Transverse colon (tissue), 4 donors: ENCODE data around the gene NEK3. TPM values are rescaled to one million over a fixed set of nuclear protein-coding genes. Genes with fewer than 3 reads are reported as not detected.
"Not testable (repeated sequence)": the region's sequence is repeated elsewhere in the genome, so short reads cannot be mapped to it uniquely, and the experiment has no call there.

Experiments
- DNase-seq: peaks from one replicate; pipeline ENCODE4 v3.0.0-alpha.2; 2019
- H3K27ac ChIP-seq, 4 donors: fragments of 200-600 bp; sonication (generic); 2 replicates each; pipeline ENCODE4 v1.5.1; 2016 to 2018; ENCODE audit warnings: inconsistent platforms in 4 of 4
- H3K27me3 ChIP-seq: fragments of 200-600 bp; sonication (generic); 2 replicates; pipeline ENCODE4 v1.5.1; 2017; ENCODE audit warnings: inconsistent platforms
- H3K36me3 ChIP-seq, 4 donors: fragments of 200-600 bp; sonication (generic); 2 replicates each; pipeline ENCODE4 v1.5.1; 2017 to 2019; ENCODE audit warnings: inconsistent platforms in 4 of 4
- H3K4me1 ChIP-seq, 4 donors: fragments of 200-600 bp; sonication (generic); 2 replicates each; pipeline ENCODE4 v1.5.1; 2017 to 2020; ENCODE audit warnings: inconsistent platforms in 4 of 4
- H3K4me3 ChIP-seq, 4 donors: fragments of 200-600 bp; sonication (generic); 1 replicate in 1 of 4; 2 replicates in 3 of 4; pipeline versions ENCODE4 v1.5.1 to v1.6.1; 2017 to 2019; ENCODE audit warnings: inconsistent platforms in 4 of 4
- H3K9me3 ChIP-seq, 2 donors: fragments of 200-600 bp; sonication (generic); 2 replicates each; pipeline ENCODE4 v1.5.1; 2017 to 2019; ENCODE audit warnings: inconsistent platforms in 2 of 2
- EP300 ChIP-seq: sonication (generic); formaldehyde crosslinking; IDR thresholded peaks from one replicate; pipeline ENCODE4 v1.6.1; 2017; ENCODE audit warnings: antibody characterized with exemption, low read depth
- POLR2A ChIP-seq: fragments of 450-650 bp; IDR thresholded peaks from one replicate; pipeline ENCODE4 v1.6.1; 2016; ENCODE audit warnings: antibody characterized with exemption, mild to moderate bottlenecking, moderate library complexity
- POLR2AphosphoS5 ChIP-seq, 3 donors: sonication (generic); formaldehyde crosslinking; IDR thresholded peaks; one replicate each; pipeline ENCODE4 v1.6.1; 2016; ENCODE audit warnings: antibody characterized with exemption in 3 of 3
- WGBS, 2 donors: methylation state at CpG; one replicate each; pipeline ENCODE4 v1.1.5; 2018; ENCODE audit warnings: low coverage in 1 of 2; 5-methylcytosine and 5-hydroxymethylcytosine counted together
- in situ Hi-C, 4 donors: fragments of 200-750 bp; cut with MboI; loops; one replicate each; pipeline versions ENCODE4 v1.15.0 to v1.15.1; 2017; ENCODE audit warnings: low sequenced_read_pairs in 3 of 4, low pct_ligation_motif_present in 1 of 4, low pct_unique_long_range_greater_than_20kb in 1 of 4
- intact Hi-C: fragments of 100-400 bp; cut with DNase I; formaldehyde crosslinking; loops from one replicate; pipeline ENCODE4 v1.15.1; 2023; ENCODE audit warnings: low total_unique reads
- total RNA-seq, 4 donors: library from RNA; depleted of rRNA; stranded (reverse); fragments of >200 nt; gene quantifications; one replicate each; pipeline ENCODE4 v1.1.0, GENCODE V29; 2016
- TF ChIP-seq, protein P1 (sequence below), 5 experiments: fragments of 200-600 bp in 3 of 5; fragments of 450-650 bp in 2 of 5; sonication (generic) in 3 of 5; IDR thresholded peaks; 1 replicate in 2 of 5; 2 replicates in 3 of 5; pipeline ENCODE4 v1.5.1; 2016 to 2017; ENCODE audit warnings: antibody characterized with exemption in 5 of 5, inconsistent platforms in 3 of 5, mild to moderate bottlenecking in 2 of 5, moderate library complexity in 1 of 5

NEK3 gene
- total RNA-seq, 4 donors from 2014 or later: 20.9 to 52.1 (median 25.7) TPM

DNA sequence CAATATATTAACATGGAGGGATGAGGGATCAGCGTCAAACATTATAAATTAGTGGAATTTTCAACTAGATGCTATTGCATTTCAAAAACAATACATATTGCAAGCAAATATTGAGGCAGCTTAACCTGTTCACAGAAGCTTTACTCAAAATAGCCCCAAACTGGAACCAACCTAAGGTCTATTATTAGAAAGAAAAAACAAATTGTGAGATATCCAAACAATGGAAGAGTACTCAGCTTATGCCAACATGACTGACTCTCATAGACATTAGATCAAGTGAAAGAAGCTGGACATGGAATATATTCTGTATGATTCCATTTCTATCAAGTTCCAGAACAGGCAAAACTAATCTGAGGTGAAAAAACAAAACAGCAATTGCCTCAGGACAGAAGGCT lies 27.6 kb upstream of the NEK3 start:
- TF ChIP-seq, protein P1, sequence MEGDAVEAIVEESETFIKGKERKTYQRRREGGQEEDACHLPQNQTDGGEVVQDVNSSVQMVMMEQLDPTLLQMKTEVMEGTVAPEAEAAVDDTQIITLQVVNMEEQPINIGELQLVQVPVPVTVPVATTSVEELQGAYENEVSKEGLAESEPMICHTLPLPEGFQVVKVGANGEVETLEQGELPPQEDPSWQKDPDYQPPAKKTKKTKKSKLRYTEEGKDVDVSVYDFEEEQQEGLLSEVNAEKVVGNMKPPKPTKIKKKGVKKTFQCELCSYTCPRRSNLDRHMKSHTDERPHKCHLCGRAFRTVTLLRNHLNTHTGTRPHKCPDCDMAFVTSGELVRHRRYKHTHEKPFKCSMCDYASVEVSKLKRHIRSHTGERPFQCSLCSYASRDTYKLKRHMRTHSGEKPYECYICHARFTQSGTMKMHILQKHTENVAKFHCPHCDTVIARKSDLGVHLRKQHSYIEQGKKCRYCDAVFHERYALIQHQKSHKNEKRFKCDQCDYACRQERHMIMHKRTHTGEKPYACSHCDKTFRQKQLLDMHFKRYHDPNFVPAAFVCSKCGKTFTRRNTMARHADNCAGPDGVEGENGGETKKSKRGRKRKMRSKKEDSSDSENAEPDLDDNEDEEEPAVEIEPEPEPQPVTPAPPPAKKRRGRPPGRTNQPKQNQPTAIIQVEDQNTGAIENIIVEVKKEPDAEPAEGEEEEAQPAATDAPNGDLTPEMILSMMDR (IDR thresholded peaks at IDR 0.05): no peak
- no peak for TF ChIP-seq POLR2A
- no peak for TF ChIP-seq EP300
- no peak for TF ChIP-seq POLR2AphosphoS5 (IDR thresholded peaks at IDR 0.05)
- intact Hi-C loops (no loop called here), in situ Hi-C loops (loop anchor here in 3 of 4 donors (25.0 kb wide), 2 partner anchors 250 to 275 kb away; partner anchors contain the start of genes CKAP2 (in 1 of the 3) and VPS36 (in 1 of the 3))
- peaks cover 0 to 19% (median 3%) of the 10 kb centered on the region in 4 donors for H3K36me3 ChIP-seq
- H3K27me3 ChIP-seq: no peaks in the 10 kb centered on the region
- H3K27ac ChIP-seq: no peak overlapping the region
- DNase-seq: no peak
- H3K4me3 ChIP-seq: no peak overlapping the region
- 93 to 94% methylated on average over 1 of the region's 1 CpG for WGBS, 2 donors
- no peaks in the 10 kb centered on the region for H3K9me3 ChIP-seq
- peaks cover 0 to 5% (median 3%) of the 10 kb centered on the region in 4 donors for H3K4me1 ChIP-seq

DNA sequence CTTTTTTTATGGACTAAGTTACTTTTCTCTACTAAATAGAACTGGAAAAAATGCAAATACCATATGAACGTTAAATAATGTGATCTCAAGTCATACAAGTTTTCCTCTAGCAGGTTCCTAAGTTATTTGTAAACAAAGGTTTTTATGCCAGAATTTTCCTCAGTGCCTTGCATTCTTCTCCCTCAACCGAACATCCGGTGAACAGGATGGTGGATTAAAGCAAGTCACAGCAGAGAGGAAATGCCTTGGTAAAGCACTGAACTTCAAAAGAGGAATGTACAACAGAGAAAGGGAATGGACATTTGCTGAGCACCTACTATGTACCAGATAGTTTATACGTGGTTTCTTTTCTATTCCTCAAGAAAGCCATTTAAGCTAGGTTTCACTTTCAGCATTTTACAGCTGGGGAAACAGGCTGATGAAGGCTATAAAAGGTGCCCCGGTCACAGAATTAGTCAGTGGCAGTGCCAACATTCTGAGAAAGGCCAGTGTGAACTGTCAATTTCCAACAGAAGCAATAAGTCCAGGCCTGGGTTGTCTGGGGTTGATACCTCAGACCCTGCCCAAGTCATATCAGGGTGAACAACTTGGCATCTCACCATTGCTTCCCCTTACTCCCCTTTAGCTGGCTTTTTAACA lies 22.0 kb upstream of the NEK3 start:
- Histone ChIP-seq H3K36me3 (peaks cover 0 to 21% (median 8%) of the 10 kb centered on the region in 4 donors), H3K27ac (peak overlapping the region; percentile 63 to 76 (median 71)), H3K4me3 (peak overlapping the region in 1 of 4 donors; percentile 26), H3K4me1 (peaks cover 0 to 14% (median 5%) of the 10 kb centered on the region in 4 donors)
- intact Hi-C loops, H3K27me3 ChIP-seq, DNase-seq, H3K9me3 ChIP-seq: not testable (repeated sequence)
- in situ Hi-C loops: loop anchor here in 3 of 4 donors (25.0 kb wide), 2 partner anchors 256 to 281 kb away; partner anchors contain the start of genes CKAP2 (in 1 of the 3) and VPS36 (in 1 of the 3)
- 34% methylated on average over 4 to 5 of the region's 5 CpGs for WGBS, 2 donors

DNA sequence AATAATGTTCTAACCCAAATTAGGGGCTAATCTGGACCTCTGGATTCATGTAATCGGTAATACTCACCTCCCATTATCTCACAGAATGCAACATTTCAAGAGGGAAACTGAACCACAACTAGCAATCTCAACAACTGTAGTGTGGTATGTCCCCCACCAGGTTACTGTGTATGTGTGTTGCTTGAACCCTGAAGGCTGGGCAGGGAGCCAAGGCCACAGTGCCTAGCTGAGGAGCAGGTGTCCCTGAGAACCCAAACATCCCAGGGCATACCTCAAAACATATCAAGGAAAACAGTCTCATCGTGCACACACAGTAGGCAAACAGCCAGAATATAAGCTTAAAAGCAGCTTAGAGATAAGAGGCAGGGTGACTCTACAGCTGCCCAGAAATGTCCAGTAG lies 20.5 kb upstream of the NEK3 start:
- no peak for TF ChIP-seq POLR2A
- no peak for TF ChIP-seq POLR2AphosphoS5 (IDR thresholded peaks at IDR 0.05)
- TF ChIP-seq EP300: no peak
- TF ChIP-seq, protein P1 (IDR thresholded peaks at IDR 0.05): no peak
- Histone ChIP-seq H3K27me3 (no peaks in the 10 kb centered on the region), H3K4me1 (peaks cover 0 to 14% (median 5%) of the 10 kb centered on the region in 4 donors), H3K9me3 (no peaks in the 10 kb centered on the region), H3K36me3 (peaks cover 0 to 15% (median 5%) of the 10 kb centered on the region in 4 donors), H3K4me3 (no peak overlapping the region), H3K27ac (no peak overlapping the region)
- intact Hi-C loops: no loop called here
- 79 to 88% methylated on average over 1 to 2 of the region's 2 CpGs for WGBS, 2 donors
- in situ Hi-C loops: loop anchor here in 3 of 4 donors (25.0 kb wide), 2 partner anchors 257 to 282 kb away; partner anchors contain the start of genes CKAP2 (in 1 of the 3) and VPS36 (in 1 of the 3)
- DNase-seq: no peak

DNA sequence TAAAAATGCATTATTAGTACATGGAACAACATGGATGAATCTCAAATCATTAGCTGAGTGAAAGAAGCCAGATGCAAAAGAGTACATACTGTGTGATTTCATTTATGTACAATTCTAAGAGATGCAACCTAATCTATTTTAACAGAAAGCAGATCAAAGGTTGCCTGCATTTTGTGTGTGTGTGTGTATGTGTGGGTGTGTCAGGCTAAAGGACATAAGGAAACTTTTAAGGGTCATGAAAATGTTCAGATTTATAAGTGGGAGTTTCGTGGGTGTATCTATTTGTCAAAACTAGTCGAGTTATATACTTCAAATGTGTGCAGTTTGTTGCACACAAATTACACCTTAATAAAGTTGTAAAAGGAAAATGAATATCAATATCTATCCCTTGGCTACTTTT lies 17.9 kb upstream of the NEK3 start:
- WGBS, 2 donors: 50 to 52% methylated on average over 2 of the region's 2 CpGs
- Histone ChIP-seq H3K27ac (peak overlapping the region; percentile 9 to 57 (median 34)), H3K4me3 (no peak overlapping the region), H3K4me1 (peaks cover 0 to 14% (median 5%) of the 10 kb centered on the region in 4 donors), H3K36me3 (peaks cover 0 to 21% (median 10%) of the 10 kb centered on the region in 4 donors), H3K9me3 (no peaks in the 10 kb centered on the region), H3K27me3 (no peaks in the 10 kb centered on the region)
- TF ChIP-seq POLR2AphosphoS5 (IDR thresholded peaks at IDR 0.05): peak in 1 of 3 donors; percentile 16
- TF ChIP-seq POLR2A: no peak
- no peak for TF ChIP-seq EP300
- intact Hi-C loops (no loop called here), in situ Hi-C loops (loop anchor here in 3 of 4 donors (25.0 kb wide), 2 partner anchors 260 to 285 kb away; partner anchors contain the start of genes CKAP2 (in 1 of the 3) and VPS36 (in 1 of the 3))
- peak; percentile 29 for DNase-seq

DNA sequence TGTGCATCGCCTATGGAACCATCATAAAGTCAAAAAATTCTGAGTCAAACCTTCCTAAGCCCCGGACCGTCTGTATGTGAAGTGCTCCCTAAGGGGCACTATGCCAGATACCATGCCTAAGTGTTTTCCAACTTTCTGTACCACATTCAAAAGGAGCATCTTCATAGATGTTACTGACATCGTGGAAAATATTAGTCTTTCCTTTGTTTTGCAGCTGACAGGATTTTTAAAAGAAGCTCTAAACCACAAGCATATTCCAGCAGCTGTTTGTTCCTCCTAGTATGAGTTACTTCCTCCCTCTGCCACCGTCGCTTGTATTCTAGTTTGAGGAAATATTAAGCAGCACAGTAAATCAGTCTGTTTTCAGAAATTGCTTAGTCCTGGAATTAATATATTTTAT lies 14.6 kb upstream of the NEK3 start:
- WGBS, 2 donors: 79 to 90% methylated on average over 6 of the region's 6 CpGs
- H3K4me3 ChIP-seq, DNase-seq, H3K27me3 ChIP-seq, in situ Hi-C loops, intact Hi-C loops, H3K9me3 ChIP-seq, H3K27ac ChIP-seq: not testable (repeated sequence)
- peaks cover 0 to 15% (median 6%) of the 10 kb centered on the region in 4 donors for H3K36me3 ChIP-seq
- H3K4me1 ChIP-seq: peaks cover 0 to 16% (median 5%) of the 10 kb centered on the region in 4 donors
